T-helper 1 cell (primary cell): ENCODE measurements around the gene LHX8.
"Not testable (repeated sequence)": the region's sequence is repeated elsewhere in the genome, so short reads cannot be mapped to it uniquely, and the experiment has no call there.

ENCODE experiments used
- DNase-seq, 5 donors: peaks; one replicate each; pipeline ENCODE4 v3.0.0-alpha.2; 2012 to 2020

LHX8 gene

DNA sequence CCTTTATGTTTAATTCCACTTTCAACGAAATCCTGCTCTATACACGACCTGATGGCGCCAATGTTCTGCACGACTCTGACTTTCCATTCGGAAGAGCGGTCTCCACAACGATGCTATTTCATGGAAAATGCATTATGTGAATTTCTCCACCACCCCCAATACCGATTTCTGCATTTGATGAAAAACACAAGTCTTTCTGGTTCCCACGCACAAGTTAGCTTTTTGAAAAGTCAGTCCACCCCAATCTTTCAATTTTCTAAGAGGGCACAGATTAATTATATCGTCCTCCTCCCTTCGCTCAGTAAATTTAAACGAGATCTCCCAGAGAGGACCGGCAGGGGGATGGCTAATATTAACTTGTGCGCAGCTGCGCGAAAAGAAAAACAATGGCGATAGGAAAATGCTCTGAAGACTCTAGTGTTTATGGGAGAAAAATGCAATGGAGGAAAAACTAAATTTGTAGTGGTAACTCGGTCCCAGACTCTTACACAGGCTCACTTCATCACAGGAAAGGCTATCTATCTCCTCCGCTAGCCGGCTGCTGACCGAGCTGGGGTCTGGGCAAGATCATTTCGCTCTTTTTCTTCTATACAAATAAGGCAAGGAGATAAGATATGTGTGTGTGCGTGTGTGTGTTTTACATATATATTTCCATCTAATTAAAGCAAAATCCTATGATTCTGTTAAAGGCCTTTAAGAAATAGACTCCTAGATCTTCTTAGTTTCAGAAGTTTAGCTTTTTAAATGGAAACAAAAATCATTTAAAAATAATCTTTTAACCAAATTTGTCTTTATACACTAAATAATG lies 1.2 kb upstream of the LHX8 start:
- no peak for DNase-seq

DNA sequence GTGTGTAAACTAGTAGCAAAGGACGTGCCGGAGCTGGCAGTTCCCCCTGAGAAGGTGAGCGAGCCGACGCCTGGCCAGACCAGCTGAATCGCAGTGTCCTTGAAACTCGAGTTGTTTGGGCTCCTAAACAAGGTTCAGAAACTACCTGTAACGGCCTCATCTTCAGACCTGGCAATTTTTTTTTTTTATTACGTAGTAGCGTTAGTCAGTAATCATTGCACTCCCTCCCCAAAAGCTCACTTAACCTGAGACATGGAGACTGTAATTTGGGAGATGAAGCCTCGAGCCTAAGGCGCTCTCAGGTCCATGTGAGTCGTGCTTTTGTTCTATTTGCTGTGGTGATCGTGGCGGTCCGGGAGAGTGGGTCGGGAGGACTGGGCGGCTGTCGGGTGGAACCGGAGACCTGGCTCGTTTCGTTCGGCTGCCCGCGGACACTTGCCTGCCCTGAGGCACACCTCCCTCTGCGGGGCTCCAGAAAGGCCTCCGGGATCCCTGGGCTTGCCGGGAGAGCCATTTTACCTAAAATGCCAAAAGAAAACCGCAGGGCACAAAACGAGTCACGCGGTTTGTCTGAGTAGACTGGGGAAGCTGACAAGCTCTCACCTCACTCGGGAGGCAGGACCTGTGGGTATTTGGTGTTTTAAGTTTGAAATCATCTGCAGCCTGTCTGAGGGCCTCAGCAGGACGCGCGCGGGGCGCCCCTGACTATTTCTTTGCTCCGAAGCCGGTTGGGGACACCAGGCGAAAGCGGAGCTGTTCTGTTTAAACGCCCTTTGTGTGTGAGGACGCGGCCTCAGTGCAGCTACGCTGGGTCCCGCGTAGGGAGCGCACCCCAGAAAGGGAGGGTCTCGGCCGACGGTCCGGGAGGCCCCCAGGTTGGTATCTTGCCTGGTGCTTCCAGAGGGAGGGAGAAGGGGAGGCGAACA lies 722 bp downstream of the LHX8 start:
- DNase-seq, result peak in 1 of 5 donors; percentile 4

- no peak for DNase-seq
Measured at GRCh38 chr1:75135573-75136194, 1.5 kb downstream of the LHX8 start.

DNA sequence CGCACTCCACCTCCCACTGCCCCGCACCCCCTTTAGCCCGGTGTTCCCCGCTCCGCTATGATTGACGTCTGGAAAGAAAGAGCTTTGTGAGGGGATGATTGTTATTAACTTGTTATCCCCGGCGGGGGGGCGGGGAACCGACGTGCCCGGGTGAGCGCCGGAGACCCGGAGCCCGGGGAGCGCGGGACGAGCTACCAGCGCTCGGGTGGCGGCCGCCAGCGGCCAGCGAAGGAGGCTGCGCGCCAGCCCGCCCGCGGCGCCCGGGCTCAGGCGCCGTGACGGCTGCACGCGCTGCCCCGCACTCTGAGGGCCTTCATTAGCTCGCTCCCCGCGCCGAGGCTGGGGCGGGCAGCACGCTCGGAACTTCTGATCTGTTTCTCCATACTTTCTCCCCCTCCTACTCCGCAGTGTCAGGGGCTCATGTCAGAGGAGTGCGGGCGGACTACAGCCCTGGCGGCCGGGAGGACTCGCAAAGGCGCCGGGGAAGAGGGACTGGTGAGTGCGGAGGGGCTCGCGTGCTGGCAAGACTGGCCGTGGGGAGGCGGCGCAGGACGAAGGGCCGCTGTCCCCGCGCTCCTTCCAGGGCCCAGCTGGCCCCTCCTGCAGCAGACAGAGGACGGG lies 2.1 kb downstream of the LHX8 start:
- DNase-seq, result no peak

GRCh38 chr1:75136921-75137641 lies 2.9 kb downstream of the LHX8 start:
- no peak for DNase-seq

- DNase-seq, result no peak
Measured at GRCh38 chr1:75152092-75152491, 17.9 kb downstream of the LHX8 start.

DNA sequence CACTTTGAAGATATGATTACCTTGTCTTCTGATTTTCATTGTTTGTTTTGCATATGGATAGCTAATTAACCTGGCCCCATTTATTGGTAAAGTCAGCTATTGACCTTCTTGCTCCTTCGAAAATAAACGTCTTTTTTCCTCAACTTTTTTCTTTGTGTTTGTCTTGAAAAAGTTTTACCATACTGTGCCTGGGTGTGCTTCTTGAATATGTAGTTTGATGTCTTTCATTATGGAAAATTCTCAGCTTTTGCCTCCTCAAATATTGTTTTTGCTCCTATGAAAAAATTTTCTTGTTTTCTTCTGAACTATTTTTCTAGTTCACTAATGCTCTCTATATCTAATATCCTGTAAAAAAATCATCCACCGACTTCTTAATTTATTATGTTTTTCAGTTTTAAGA lies 25.0 kb downstream of the LHX8 start:
- DNase-seq, result no peak

DNA sequence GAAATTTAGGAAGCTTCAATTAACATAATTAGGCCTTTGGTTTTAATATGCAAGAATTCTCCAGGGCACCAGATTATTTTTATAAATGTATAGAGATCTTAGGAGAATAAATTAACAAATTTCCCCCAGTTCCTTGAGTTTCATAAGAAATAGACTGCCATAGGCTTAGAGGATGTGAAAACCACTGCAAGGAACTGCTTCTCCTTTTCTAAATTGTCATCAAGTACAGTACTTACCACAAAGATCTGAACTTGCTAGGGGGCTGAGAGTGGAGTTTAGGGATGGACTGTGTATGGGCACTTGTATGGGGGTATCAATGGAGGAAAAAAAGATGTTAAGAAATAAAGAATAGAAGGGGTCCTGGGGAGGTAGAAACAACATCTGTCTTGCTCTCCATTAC lies 31.1 kb downstream of the LHX8 start:
- no peak for DNase-seq

GRCh38 chr1:75166821-75167220 lies 32.6 kb downstream of the LHX8 start:
- no peak for DNase-seq

DNA sequence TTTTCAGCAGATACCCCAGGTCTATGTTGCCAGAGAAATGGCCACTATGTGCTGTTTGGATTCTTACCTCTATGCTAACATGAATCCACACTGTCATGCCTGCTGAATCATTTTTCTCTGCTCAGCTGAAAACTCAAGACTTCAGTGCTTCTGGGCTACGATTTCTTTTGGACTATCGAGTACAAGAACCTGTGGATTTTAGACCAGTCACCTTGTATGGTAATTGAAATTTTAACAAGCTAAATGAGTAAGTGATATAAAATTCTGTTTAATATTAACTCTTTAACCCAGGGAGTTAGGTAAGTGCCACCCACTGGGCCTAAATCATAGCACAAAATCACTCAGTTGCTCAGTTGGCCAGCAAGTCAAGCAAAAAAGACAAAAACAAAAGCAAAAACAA lies 35.8 kb downstream of the LHX8 start:
- no peak for DNase-seq

- no peak for DNase-seq
Measured at GRCh38 chr1:75170981-75171380, 36.8 kb downstream of the LHX8 start.

DNA sequence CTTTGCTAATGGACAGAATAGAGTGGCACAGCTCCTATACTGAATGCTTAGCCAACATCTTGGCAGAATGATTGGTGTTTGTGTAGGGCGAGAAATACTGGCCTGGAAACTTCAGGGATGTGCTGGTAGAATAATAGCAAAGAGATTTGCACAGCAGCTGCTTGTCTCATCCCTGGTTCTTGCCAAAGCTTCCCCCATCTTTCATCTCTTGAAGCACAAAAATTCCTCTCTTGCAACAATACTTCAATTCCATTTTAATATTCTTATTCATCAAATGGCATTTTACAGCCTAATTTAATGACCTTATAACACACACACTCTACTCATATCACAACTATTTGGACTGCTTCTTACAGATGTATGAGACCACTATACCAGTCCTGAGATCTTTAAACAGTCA lies 37.7 kb downstream of the LHX8 start:
- no peak for DNase-seq

DNA sequence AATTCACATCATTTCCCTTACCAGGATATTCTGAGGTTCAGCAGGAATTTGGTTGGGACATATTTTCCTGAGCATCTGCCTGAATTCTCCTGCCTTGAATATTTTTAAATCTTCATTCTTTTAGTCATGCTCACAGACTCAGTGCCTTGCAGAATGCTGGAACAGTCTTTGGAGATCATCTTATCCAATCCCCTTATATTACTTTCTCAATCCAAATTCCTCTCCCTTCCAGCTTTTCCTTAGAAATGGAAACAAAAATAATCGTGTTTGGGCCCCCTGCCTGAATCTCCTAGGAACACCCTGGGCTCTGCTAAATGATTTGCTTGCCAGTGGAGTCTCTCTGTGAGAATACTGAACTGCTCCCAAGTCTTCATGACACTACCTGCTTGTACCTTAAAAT lies 38.4 kb downstream of the LHX8 start:
- DNase-seq, result no peak

- DNase-seq, result no peak
Measured at GRCh38 chr1:75174031-75174760, 40.0 kb downstream of the LHX8 start.

DNA sequence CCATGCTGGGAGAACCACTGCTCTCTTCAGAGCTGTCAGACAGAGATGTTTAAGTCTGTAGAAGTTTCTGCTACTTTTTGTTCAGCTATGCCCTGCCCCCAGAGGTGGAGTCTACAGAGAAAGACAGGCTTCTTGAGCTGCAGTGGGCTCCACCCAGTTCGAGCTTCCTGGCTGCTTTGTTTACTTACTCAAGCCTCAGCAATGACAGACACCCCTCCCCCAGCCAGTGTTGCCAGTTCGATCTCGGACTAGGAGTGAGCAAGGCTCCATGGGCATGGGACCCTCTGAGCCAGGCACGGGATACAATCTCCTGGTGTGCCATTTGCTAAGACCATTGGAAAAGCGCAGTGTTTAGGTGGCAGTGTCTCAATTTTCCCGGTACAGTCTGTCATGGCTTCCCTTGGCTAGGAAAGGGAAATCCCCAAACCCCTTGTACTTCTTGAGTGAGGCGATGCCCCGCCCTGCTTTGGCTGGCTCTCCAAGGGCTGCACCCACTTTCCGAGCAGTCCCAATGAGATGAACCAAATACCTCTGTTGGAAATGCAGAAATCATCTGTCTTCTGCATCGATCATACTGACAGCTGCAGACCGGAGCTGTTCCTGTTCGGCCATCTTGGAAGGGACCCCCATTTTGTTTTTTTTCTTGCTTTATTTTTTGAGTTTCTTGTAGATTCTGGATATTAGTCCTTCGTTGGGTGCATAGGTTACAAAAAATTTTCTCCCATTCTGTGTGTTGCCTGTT lies 47.2 kb downstream of the LHX8 start:
- not testable (repeated sequence) for DNase-seq

GRCh38 chr1:75188892-75189291 lies 54.7 kb downstream of the LHX8 start:
- DNase-seq, result no peak

- DNase-seq, result no peak
Measured at GRCh38 chr1:75198163-75198562, 64.0 kb downstream of the LHX8 start.

GRCh38 chr1:75198761-75199160 lies 64.6 kb downstream of the LHX8 start:
- no peak for DNase-seq

GRCh38 chr1:75202751-75203150 lies 68.6 kb downstream of the LHX8 start:
- no peak for DNase-seq

DNA sequence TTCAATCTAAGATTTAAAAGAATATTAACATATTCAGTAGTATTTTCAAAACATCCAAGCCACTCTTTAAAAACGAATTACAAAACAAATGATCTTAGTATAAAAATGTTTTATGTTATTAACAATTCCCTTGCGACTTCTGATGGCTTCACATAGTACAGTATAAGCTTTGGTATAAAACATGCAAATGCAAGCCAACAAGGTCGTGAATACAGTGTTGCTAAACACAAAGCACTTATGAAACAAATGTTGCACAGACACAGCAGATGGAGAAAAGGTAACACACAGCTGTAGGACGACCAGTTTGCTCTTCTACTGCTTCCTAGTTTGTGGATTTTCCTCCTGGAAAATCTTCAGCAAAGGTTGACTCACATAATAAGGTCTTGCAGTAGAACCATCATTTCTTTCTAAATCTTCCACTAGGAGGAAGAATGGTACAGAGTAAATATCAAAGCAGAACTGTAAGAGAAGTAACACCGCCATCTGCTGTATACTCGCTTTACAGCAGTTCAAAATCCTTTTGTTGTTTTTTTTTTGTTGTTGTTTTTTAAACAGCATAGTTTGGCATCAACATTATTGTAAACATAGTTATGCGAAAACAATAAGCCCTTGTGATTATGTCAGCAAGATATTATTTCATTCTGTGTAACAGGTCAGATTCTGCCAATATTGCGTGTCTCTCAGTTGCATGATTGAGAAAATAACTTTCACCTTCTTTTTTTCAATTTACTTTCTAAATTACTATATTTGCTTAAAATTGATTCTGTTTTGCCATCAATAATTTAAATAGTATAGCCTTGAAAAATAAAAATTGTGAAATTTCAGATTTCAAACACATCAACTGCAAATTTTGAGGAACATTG lies 69.5 kb downstream of the LHX8 start:
- peak in 1 of 5 donors; percentile 8 for DNase-seq
